Duodenal mucosa (tissue), 2 donors: ENCODE results near the gene TFRC.
"Not testable (repeated sequence)": the region's sequence is repeated elsewhere in the genome, so short reads cannot be mapped to it uniquely, and the experiment has no call there.

Experiments
- H3K27ac ChIP-seq: one replicate; pipeline ENCODE4 v1.7.0; 2013; ENCODE audit warnings: low read depth, low read length
- H3K27me3 ChIP-seq, 2 donors: one replicate each; pipeline ENCODE4 v1.7.0; 2013; ENCODE audit warnings: low read length in 2 of 2, control low read depth in 1 of 2; ENCODE audit not compliant: insufficient read depth in 2 of 2, control insufficient read depth in 1 of 2
- H3K36me3 ChIP-seq, 2 donors: one replicate each; pipeline ENCODE4 v1.7.0; 2013; ENCODE audit warnings: low read length in 2 of 2, control low read depth in 1 of 2; ENCODE audit not compliant: insufficient read depth in 2 of 2, control insufficient read depth in 1 of 2
- H3K4me1 ChIP-seq, 2 donors: one replicate each; pipeline ENCODE4 v1.7.0; 2013; ENCODE audit warnings: low read length in 2 of 2, control low read depth in 1 of 2; ENCODE audit not compliant: insufficient read depth in 2 of 2, control insufficient read depth in 1 of 2
- H3K4me3 ChIP-seq, 2 donors: one replicate each; pipeline ENCODE4 v1.7.0; 2013; ENCODE audit warnings: low read length in 2 of 2, low read depth in 1 of 2
- H3K9ac ChIP-seq, 2 donors: one replicate each; pipeline ENCODE4 v1.7.0; 2013; ENCODE audit warnings: low read length in 2 of 2, low read depth in 1 of 2
- H3K9me3 ChIP-seq, 2 donors: one replicate each; pipeline ENCODE4 v1.7.0; 2013; ENCODE audit warnings: low read length in 2 of 2, control low read depth in 1 of 2; ENCODE audit not compliant: control insufficient read depth in 1 of 2

Gene TFRC

DNA sequence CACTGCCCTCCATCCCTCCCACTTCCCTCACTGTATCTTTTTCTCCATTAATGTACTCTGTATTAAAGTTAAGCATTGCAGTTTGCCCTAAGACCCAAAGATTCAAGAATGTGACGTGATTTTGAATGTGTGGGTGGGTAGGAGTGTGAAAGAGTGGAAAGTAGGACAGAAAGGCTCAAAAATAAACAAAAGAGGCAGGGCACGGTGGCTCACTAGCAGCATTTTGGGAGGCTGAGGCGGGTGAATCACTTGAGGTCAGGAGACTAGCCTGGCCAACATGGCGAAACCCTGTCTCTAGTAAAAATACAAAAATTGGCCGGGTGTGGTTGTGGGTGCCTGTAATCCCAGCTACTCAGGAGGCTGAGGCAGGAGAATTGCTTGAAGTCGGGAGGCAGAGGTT, 18.4 kb downstream of the TFRC start:
- H3K27me3 ChIP-seq: no peaks in the 10 kb centered on the region
- no peaks in the 10 kb centered on the region for H3K4me1 ChIP-seq
- H3K36me3 ChIP-seq: peaks cover 57 to 82% of the 10 kb centered on the region in 2 donors
- H3K4me3 ChIP-seq: no peak overlapping the region
- no peak overlapping the region for H3K27ac ChIP-seq
- H3K9ac ChIP-seq: no peak overlapping the region
- no peaks in the 10 kb centered on the region for H3K9me3 ChIP-seq

DNA sequence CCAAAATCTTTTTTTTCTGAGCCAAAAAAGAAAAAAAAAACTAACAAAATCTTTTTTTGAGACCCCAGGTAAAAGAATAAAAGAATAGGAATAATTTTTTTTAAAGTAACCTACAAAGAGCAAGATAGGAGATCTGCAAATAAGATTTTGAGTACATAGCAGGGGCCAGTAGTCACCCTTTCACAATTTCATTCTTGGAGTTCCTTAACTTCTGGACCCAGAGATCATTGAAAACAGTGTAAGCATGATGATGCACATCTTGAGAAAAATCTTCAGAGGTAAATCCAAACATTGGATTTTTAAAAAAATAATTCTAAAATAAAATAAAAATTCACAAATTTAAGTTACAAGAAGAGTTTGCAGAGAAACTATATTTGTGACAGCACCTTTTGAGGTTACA, 18.8 kb downstream of the TFRC start:
- Histone ChIP-seq H3K4me1 (no peaks in the 10 kb centered on the region), H3K9ac (no peak overlapping the region), H3K27ac (no peak overlapping the region), H3K36me3 (peaks cover 59 to 83% of the 10 kb centered on the region in 2 donors), H3K27me3 (no peaks in the 10 kb centered on the region), H3K4me3 (no peak overlapping the region), H3K9me3 (no peaks in the 10 kb centered on the region)

DNA sequence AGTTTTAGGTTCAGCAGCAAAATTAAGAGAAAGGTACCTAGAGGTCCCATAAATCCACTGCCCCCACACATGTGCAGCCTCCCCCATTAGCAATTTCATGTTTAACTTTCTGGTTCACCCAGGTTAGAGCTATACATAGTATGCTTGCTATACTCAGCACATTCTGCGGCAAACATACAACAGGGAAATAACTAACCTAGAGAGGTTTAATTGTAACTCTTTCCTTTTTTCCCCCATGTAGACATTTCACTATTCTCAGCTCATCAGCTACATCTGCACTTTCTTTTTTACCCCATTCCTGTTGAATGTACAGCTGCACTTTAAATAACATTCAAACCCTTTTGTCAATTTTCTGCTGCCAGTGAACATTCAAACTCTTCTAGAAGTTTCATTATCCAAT, 21.1 kb downstream of the TFRC start:
- H3K4me1 ChIP-seq: no peaks in the 10 kb centered on the region
- no peaks in the 10 kb centered on the region for H3K27me3 ChIP-seq
- peaks cover 44 to 83% of the 10 kb centered on the region in 2 donors for H3K36me3 ChIP-seq
- no peak overlapping the region for H3K27ac ChIP-seq
- H3K9ac ChIP-seq: no peak overlapping the region
- H3K9me3 ChIP-seq: no peaks in the 10 kb centered on the region
- no peak overlapping the region for H3K4me3 ChIP-seq

DNA sequence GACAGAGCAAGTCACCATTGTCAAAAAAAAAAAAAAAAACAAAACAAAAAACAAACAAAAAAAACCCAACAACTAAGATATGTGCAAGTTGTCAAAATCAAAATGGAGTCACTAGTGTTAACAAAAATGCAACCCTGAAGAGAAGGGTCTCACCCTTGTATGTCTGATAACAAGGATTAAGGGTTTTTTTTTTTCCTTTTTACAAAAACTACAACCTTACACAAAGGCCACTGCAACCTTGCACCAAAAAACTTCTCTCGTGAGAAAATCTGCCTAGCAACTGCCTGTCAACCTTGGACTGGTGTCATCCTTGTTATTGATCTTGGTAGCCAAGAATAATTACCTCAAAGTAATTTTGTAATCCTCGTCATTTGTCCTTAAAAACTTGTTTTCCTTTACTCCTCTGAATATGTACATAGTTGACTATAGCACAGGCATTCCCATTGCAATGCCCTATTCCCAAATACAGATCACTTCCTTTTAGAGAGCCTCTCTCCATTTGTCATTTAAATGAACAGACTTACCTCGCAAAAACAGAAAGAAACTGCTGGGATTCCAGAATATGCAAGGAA, 24.0 kb downstream of the TFRC start:
- no peak overlapping the region for H3K4me3 ChIP-seq
- H3K9ac ChIP-seq: no peak overlapping the region
- no peaks in the 10 kb centered on the region for H3K27me3 ChIP-seq
- H3K36me3 ChIP-seq: peaks cover 46 to 86% of the 10 kb centered on the region in 2 donors
- H3K27ac ChIP-seq: no peak overlapping the region
- H3K9me3 ChIP-seq: no peaks in the 10 kb centered on the region
- no peaks in the 10 kb centered on the region for H3K4me1 ChIP-seq

DNA sequence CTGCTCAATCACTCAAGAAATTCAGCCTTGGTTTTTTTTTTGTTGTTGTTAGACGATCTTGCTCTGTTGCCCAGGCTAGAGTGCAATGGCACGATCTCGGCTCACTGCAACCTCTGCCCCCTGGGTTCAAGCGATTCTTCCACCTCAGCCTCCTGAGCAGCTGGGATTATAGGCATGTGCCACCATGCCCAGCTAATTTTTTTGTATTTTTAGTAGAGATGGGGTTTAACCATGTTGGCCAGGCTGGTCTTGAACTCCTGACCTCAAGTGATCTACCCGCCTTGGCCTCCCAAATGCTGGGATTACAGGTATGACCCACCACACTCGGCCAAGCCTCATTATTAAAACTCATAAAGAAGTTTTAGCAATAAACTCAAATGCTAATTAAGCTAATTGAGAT, 25.5 kb downstream of the TFRC start:
- not testable (repeated sequence) for H3K9ac ChIP-seq, H3K27ac ChIP-seq, H3K4me3 ChIP-seq, H3K9me3 ChIP-seq, H3K27me3 ChIP-seq, H3K4me1 ChIP-seq
- peaks cover 42 to 85% of the 10 kb centered on the region in 2 donors for H3K36me3 ChIP-seq

DNA sequence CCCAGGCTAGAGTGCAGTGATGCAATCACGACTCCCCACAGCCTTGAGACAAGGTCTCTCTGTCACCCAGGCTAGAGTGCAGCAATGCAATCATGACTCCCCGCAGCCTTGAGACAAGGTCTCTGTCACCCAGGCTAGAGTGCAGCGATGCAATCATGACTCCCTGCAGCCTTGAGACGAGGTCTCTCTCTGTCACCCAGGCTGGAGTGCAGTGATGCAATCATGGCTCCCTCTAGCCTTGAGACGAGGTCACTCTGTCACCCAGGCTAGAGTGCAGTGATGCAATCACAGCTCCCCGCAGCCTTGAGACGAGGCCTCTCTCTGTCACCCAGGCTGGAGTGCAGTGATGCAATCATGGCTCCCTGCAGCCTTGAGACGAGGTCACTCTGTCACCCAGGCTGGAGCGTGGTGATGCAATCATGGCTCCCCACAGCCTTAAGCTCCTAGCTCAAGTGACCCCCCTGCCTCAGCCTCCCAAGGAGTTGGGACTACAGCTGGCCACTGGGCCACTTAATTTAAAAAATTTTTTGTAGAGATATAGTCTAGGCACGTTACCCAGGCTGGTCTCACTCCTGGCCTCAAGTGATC, 26.1 kb downstream of the TFRC start:
- no peaks in the 10 kb centered on the region for H3K9me3 ChIP-seq
- H3K4me3 ChIP-seq: no peak overlapping the region
- no peak overlapping the region for H3K27ac ChIP-seq
- H3K27me3 ChIP-seq: no peaks in the 10 kb centered on the region
- peaks cover 42 to 90% of the 10 kb centered on the region in 2 donors for H3K36me3 ChIP-seq
- no peak overlapping the region for H3K9ac ChIP-seq
- H3K4me1 ChIP-seq: no peaks in the 10 kb centered on the region

DNA sequence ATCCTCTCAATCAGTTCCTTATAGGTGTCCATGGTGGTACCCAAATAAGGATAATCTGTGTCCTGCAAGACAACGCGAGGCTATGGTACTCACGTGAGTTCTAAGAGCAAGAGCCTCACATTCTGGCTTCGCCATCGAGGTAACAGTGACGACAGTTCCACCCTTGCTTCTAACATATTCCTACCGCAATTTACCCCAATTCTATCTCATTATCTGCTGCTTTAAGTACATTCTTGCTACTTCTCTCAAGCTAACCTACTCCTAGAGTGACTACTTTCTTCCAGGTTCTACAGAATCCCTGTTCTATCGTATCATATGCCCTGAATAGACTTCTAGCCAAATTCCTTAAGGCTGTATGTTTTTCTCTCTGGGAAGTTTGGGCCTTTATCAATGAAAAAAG, 26.6 kb downstream of the TFRC start:
- Histone ChIP-seq H3K27me3 (no peaks in the 10 kb centered on the region), H3K9ac (no peak overlapping the region), H3K4me1 (no peaks in the 10 kb centered on the region), H3K9me3 (no peaks in the 10 kb centered on the region), H3K36me3 (peaks cover 42 to 93% of the 10 kb centered on the region in 2 donors), H3K27ac (no peak overlapping the region), H3K4me3 (no peak overlapping the region)

DNA sequence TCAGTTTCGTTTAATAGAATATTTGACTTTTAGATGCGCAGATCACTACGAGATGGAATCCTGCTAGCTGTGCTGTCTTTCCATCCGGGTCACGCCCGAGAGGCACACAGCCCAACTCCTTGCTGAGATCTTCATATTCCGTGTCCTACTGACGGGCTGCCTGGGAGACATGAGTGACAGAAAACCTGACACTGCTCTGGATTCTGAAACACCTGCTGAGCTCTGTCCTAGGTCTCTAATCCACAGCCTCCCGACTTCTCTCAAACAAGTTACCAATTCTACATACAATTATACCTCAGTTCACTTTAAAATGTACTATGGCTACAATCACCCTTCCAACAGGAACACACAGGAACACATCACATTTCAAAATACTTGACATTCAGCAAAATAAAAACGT, 27.2 kb downstream of the TFRC start:
- Histone ChIP-seq H3K36me3 (peaks cover 48 to 93% of the 10 kb centered on the region in 2 donors), H3K4me3 (no peak overlapping the region), H3K27ac (no peak overlapping the region), H3K27me3 (no peaks in the 10 kb centered on the region), H3K9ac (no peak overlapping the region), H3K4me1 (no peaks in the 10 kb centered on the region), H3K9me3 (no peaks in the 10 kb centered on the region)

DNA sequence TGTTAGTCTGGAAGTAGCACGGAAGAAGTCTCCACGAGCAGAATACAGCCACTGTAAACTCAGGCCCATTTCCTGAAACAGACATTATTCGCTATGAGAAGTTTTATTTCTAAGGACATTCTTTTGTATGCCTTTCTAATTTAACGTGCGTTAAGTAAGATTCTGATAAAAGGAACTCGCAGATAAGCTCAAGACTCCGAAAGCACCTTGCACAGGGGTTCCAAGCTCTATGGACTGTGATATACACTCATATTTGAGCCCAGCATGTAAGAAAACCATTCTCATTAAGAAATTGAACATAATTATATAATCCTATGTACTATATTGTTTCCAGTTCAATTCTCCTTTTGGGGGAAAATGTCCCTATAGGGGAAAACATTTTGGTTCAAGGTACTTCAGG, 28.4 kb downstream of the TFRC start:
- Histone ChIP-seq H3K36me3 (peaks cover 56 to 96% of the 10 kb centered on the region in 2 donors), H3K27ac (no peak overlapping the region), H3K27me3 (no peaks in the 10 kb centered on the region), H3K9me3 (no peaks in the 10 kb centered on the region), H3K9ac (no peak overlapping the region), H3K4me1 (no peaks in the 10 kb centered on the region), H3K4me3 (no peak overlapping the region)

DNA sequence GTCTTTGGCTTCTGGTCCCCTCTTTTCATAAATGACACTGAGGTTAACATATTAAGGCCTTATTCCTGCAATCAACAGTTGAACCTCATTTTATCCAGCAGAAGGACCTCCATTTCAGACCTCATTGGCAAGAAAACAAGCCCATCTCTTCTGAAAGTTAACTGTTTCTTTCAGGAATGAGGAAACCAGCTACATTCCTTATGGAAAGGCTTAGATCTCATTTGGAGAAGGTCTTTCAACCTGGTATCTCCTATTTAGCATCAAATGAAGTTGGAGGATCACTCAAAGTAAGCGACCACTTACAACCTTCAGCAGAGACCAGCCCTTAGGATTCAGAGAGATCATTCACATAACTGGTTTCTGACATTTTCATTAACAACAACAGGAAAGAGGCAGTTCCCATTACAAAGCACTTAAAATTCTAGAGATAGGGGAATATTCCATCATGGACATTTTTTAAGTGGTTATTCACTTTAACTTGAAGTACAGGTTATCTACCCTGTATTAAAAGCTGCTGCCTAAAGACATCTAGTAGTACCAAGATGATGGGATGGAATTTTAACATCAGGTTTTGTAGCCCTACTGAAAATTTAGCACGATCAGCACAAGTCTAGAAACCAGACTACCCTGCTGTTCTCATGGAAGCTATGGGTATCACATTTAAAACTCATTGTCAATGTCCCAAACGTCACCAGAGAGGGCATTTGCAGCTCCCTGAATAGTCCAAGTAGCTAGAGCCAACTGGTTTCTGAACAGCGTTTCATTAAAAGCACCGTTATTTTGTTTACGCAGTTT, 30.4 kb downstream of the TFRC start:
- Histone ChIP-seq H3K27me3 (no peaks in the 10 kb centered on the region), H3K36me3 (peaks cover 51 to 79% of the 10 kb centered on the region in 2 donors), H3K4me3 (no peak overlapping the region), H3K9me3 (no peaks in the 10 kb centered on the region), H3K4me1 (no peaks in the 10 kb centered on the region), H3K27ac (no peak overlapping the region), H3K9ac (no peak overlapping the region)
